ENCODE data around the gene TLK1.

- TF ChIP-seq CTCF (IDR thresholded peaks at IDR 0.05), result no peak
- TF ChIP-seq EP300 (IDR thresholded peaks at IDR 0.05), result no peak
- no peak for TF ChIP-seq POLR2A (IDR thresholded peaks at IDR 0.05)
Observed at GRCh38 chr2:171089489-171089888, 71.2 kb downstream of the TLK1 start.
